Small intestine (tissue), 7 donors: Measurements from ENCODE around the gene ZBTB3. TPM values are rescaled to one million over a fixed set of nuclear protein-coding genes. Genes with fewer than 3 reads are reported as not detected.
A peak's percentile ranks its signal among the peaks of the same experiment; 100 is the strongest.

Source experiments
- DNase-seq, 2 donors: peaks; one replicate each; pipeline versions ENCODE4 v3.0.0 to v3.0.0-alpha.2; 2013
- FAIRE-seq: peaks from 2 replicates; lab custom pipeline; 2012; peaks lifted over from hg19 to GRCh38; lab: Jason Lieb, UNC
- H3K27ac ChIP-seq, 3 donors: one replicate each; pipeline ENCODE4 v1.5.1; 2013; ENCODE audit warnings: low read length in 2 of 3, mild to moderate bottlenecking in 2 of 3, control low read depth in 1 of 3, inconsistent platforms in 1 of 3, low read depth in 1 of 3, moderate library complexity in 1 of 3
- H3K27me3 ChIP-seq, 3 donors: one replicate each; pipeline ENCODE4 v1.6.1; 2013; ENCODE audit warnings: low read length in 3 of 3, inconsistent platforms in 1 of 3; ENCODE audit not compliant: control insufficient read depth in 3 of 3, insufficient read depth in 3 of 3
- H3K36me3 ChIP-seq, 3 donors: one replicate each; pipeline ENCODE4 v1.6.1; 2013; ENCODE audit warnings: low read length in 3 of 3, inconsistent platforms in 1 of 3, low read depth in 1 of 3, mild to moderate bottlenecking in 1 of 3, moderate library complexity in 1 of 3; ENCODE audit not compliant: control insufficient read depth in 3 of 3, insufficient read depth in 2 of 3
- H3K4me1 ChIP-seq, 3 donors: one replicate each; pipeline ENCODE4 v1.6.1; 2013; ENCODE audit warnings: low read length in 2 of 3, inconsistent platforms in 1 of 3, low read depth in 1 of 3, mild to moderate bottlenecking in 1 of 3, moderate library complexity in 1 of 3; ENCODE audit not compliant: control insufficient read depth in 3 of 3, insufficient read depth in 2 of 3
- H3K4me3 ChIP-seq, 3 donors: one replicate each; pipeline ENCODE4 v1.5.1; 2013; ENCODE audit warnings: low read length in 3 of 3, control low read depth in 1 of 3, inconsistent platforms in 1 of 3, low read depth in 1 of 3, mild to moderate bottlenecking in 1 of 3, moderate library complexity in 1 of 3
- H3K9me3 ChIP-seq, 2 donors: one replicate each; pipeline ENCODE4 v1.6.1; 2013; ENCODE audit warnings: low read depth in 1 of 2, low read length in 1 of 2; ENCODE audit not compliant: control insufficient read depth in 2 of 2, insufficient read depth in 1 of 2
- WGBS, 3 donors: extraction: QIAGEN DNeasy Blood & Tissue Kit; methylation state at CpG; one replicate each; pipeline ENCODE4 v1.1.7; 2013; 5-methylcytosine and 5-hydroxymethylcytosine counted together
- polyA plus RNA-seq, 4 donors: library from polyadenylated mRNA; stranded (reverse) in 3 of 4; unstranded in 1 of 4; fragments of 200-250 nt in 3 of 4; fragments of 120-200 nt in 1 of 4; gene quantifications; one replicate each; pipeline versions ENCODE4 v1.2.1 to v1.2.3, GENCODE V29; 2013
- donor health status: healthy with polysubstance abuse.
- donor health status: control.
- donor health status: control.
- donor health status: Bipolar disorder and iron deficiency.
- donor health status: healthy.

Gene ZBTB3
- polyA plus RNA-seq, 4 donors: 0.27 to 7.3 (median 4.5) TPM

- 48 to 57% (median 56%) methylated on average over 3 of the region's 3 CpGs for WGBS, 3 donors
- Histone ChIP-seq H3K4me3 (no peak overlapping the region), H3K27me3 (no peaks in the 10 kb centered on the region), H3K9me3 (no peaks in the 10 kb centered on the region), H3K36me3 (peaks cover 10 to 57% (median 16%) of the 10 kb centered on the region in 3 donors), H3K27ac (no peak overlapping the region), H3K4me1 (peaks cover 2 to 31% (median 9%) of the 10 kb centered on the region in 3 donors)
- no peak for DNase-seq
- FAIRE-seq: no peak
Measured at GRCh38 chr11:62789576-62789975, 35.6 kb upstream of the ZBTB3 start.

- DNase-seq (no peak), FAIRE-seq (no peak)
- Histone ChIP-seq H3K4me1 (peaks cover 2 to 31% (median 9%) of the 10 kb centered on the region in 3 donors), H3K4me3 (no peak overlapping the region), H3K9me3 (no peaks in the 10 kb centered on the region), H3K27ac (no peak overlapping the region), H3K27me3 (no peaks in the 10 kb centered on the region), H3K36me3 (peaks cover 6 to 59% (median 13%) of the 10 kb centered on the region in 3 donors)
- WGBS, 3 donors: 68 to 77% (median 69%) methylated on average over 5 of the region's 5 CpGs
Measured at GRCh38 chr11:62788991-62789390, 35.0 kb upstream of the ZBTB3 start.

GRCh38 chr11:62787005-62787759 lies 33.2 kb upstream of the ZBTB3 start, which contains the start of gene TMEM179B:
Gene TMEM179B, plus strand, starts transcription at chr11:62787402. Its CDS starts 30 bp downstream, at chr11:62787432.
- Histone ChIP-seq H3K9me3 (no peaks in the 10 kb centered on the region), H3K36me3 (peaks cover 3 to 55% (median 11%) of the 10 kb centered on the region in 3 donors), H3K4me1 (peaks cover 2 to 27% (median 9%) of the 10 kb centered on the region in 3 donors), H3K4me3 (peak within 1 kb of the TSS; percentile 86 to 91 (median 87)), H3K27ac (peak within 1 kb of the TSS; percentile 92 to 99 (median 92)), H3K27me3 (no peaks in the 10 kb centered on the region)
- FAIRE-seq: no peak
- DNase-seq: peak; percentile 98 to 100
- 0 to 1% (median 0%) methylated on average over 51 to 88 of the region's 88 CpGs for WGBS, 3 donors

GRCh38 chr11:62786318-62787004 lies 32.5 kb upstream of the ZBTB3 start:
- no peaks in the 10 kb centered on the region for H3K9me3 ChIP-seq
- peak overlapping the region; percentile 92 to 99 (median 92) for H3K27ac ChIP-seq
- H3K4me1 ChIP-seq: peaks cover 2 to 26% (median 7%) of the 10 kb centered on the region in 3 donors
- 0 to 1% (median 1%) methylated on average over 20 to 51 of the region's 51 CpGs for WGBS, 3 donors
- FAIRE-seq (no peak), DNase-seq (peak; percentile 87 to 95)
- H3K4me3 ChIP-seq: peak overlapping the region; percentile 86 to 91 (median 87)
- H3K27me3 ChIP-seq: no peaks in the 10 kb centered on the region
- H3K36me3 ChIP-seq: peaks cover 3 to 57% (median 11%) of the 10 kb centered on the region in 3 donors

- Histone ChIP-seq H3K27ac (no peak overlapping the region), H3K27me3 (no peaks in the 10 kb centered on the region), H3K4me1 (peaks cover 0 to 8% (median 4%) of the 10 kb centered on the region in 3 donors), H3K4me3 (no peak overlapping the region), H3K36me3 (peaks cover 0 to 59% (median 2%) of the 10 kb centered on the region in 3 donors), H3K9me3 (no peaks in the 10 kb centered on the region)
- 96 to 98% (median 97%) methylated on average over 7 of the region's 7 CpGs for WGBS, 3 donors
- FAIRE-seq: no peak
- DNase-seq: no peak
Measured at GRCh38 chr11:62782753-62783152, 28.8 kb upstream of the ZBTB3 start.

GRCh38 chr11:62778441-62778840 lies 24.5 kb upstream of the ZBTB3 start:
- Histone ChIP-seq H3K4me3 (no peak overlapping the region), H3K9me3 (no peaks in the 10 kb centered on the region), H3K36me3 (peaks cover 3 to 72% (median 3%) of the 10 kb centered on the region in 3 donors), H3K4me1 (no peaks in the 10 kb centered on the region), H3K27ac (no peak overlapping the region), H3K27me3 (no peaks in the 10 kb centered on the region)
- 93 to 96% (median 94%) methylated on average over 3 of the region's 3 CpGs for WGBS, 3 donors
- DNase-seq (no peak), FAIRE-seq (no peak)

GRCh38 chr11:62777389-62777788 lies 23.4 kb upstream of the ZBTB3 start:
- Histone ChIP-seq H3K27me3 (no peaks in the 10 kb centered on the region), H3K4me3 (no peak overlapping the region), H3K9me3 (no peaks in the 10 kb centered on the region), H3K36me3 (peaks cover 3 to 67% (median 3%) of the 10 kb centered on the region in 3 donors), H3K4me1 (no peaks in the 10 kb centered on the region), H3K27ac (no peak overlapping the region)
- 83 to 96% (median 83%) methylated on average over 2 of the region's 2 CpGs for WGBS, 3 donors
- FAIRE-seq (no peak), DNase-seq (no peak)

- Histone ChIP-seq H3K27ac (no peak overlapping the region), H3K36me3 (peaks cover 3 to 59% (median 3%) of the 10 kb centered on the region in 3 donors), H3K4me3 (no peak overlapping the region), H3K27me3 (no peaks in the 10 kb centered on the region), H3K4me1 (peaks cover 0 to 7% (median 3%) of the 10 kb centered on the region in 3 donors), H3K9me3 (no peaks in the 10 kb centered on the region)
- 94 to 95% (median 95%) methylated on average over 17 of the region's 17 CpGs for WGBS, 3 donors
- no peak for FAIRE-seq
- no peak for DNase-seq
Measured at GRCh38 chr11:62775646-62776045, 21.7 kb upstream of the ZBTB3 start.
